HL-60 (cell line): ENCODE data around the gene MTCH1.

Source experiments
- DNase-seq, 2 experiments: peaks; one replicate each; pipeline ENCODE4 v3.0.0-alpha.2; 2010 to 2020; ENCODE audit warnings: low read depth in 1 of 2, low spot score in 1 of 2
- H3K27ac ChIP-seq: fragments of 250-450 bp; sonication (Bioruptor Pico); replicated peaks from 2 replicates; pipeline ENCODE4 v1.5.1; 2020; ENCODE audit warnings: mild to moderate bottlenecking, moderate library complexity
- H3K27me3 ChIP-seq: fragments of 250-450 bp; sonication (Bioruptor Pico); 2 replicates; pipeline ENCODE4 v1.5.1; 2021; ENCODE audit warnings: mild to moderate bottlenecking, moderate library complexity; ENCODE audit not compliant: insufficient read depth, poor library complexity, severe bottlenecking
- H3K4me3 ChIP-seq: replicated peaks from 2 replicates; pipeline ENCODE4 v1.5.1; 2011; ENCODE audit warnings: mild to moderate bottlenecking, control low read depth, low read length; ENCODE audit not compliant: insufficient read depth
- GABPA ChIP-seq: IDR thresholded peaks from 2 replicates; pipeline ENCODE4 v1.6.1; 2012; ENCODE audit warnings: low read depth
- POLR2AphosphoS5 ChIP-seq: IDR thresholded peaks from 2 replicates; pipeline ENCODE4 v1.6.1; 2012; ENCODE audit warnings: low read depth
- SPI1 ChIP-seq: IDR thresholded peaks from 2 replicates; pipeline ENCODE4 v1.6.1; 2012; ENCODE audit warnings: low read depth, mild to moderate bottlenecking, borderline replicate concordance
- TF ChIP-seq, protein P1 (sequence below): IDR thresholded peaks from 2 replicates; pipeline ENCODE4 v1.6.1; 2012; ENCODE audit warnings: low read depth; ENCODE audit not compliant: insufficient replicate concordance
- TF ChIP-seq, protein P2 (sequence below): IDR thresholded peaks from one replicate; pipeline ENCODE4 v1.5.1; 2011; ENCODE audit warnings: low read length, control low read depth, inconsistent platforms; ENCODE audit not compliant: insufficient read depth

The MTCH1 gene

DNA sequence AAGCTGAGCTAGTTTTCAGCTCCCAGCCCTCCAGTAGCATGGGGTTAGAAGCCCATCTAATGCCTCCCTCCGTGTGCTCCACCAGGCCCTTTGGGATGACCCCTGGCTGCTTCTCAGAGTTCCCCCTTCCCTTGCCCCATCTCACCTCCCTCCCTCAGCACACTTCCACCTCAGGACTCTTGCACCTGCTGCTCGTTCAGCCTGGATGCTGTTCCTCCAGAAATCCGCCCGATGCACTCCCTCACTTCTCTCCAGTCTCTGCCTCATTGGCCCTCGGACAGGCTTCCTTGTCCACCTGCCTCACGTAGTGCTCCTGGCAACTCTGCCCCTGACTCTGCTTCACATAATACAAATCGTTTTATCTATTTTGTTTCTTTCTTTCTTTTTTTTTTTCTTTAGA is 46.2 kb upstream of the MTCH1 start:
- no peaks in the 10 kb centered on the region for H3K27me3 ChIP-seq
- H3K27ac ChIP-seq, result no peak overlapping the region
- no peak for DNase-seq
- H3K4me3 ChIP-seq, result no peak overlapping the region
- TF ChIP-seq, protein P1, sequence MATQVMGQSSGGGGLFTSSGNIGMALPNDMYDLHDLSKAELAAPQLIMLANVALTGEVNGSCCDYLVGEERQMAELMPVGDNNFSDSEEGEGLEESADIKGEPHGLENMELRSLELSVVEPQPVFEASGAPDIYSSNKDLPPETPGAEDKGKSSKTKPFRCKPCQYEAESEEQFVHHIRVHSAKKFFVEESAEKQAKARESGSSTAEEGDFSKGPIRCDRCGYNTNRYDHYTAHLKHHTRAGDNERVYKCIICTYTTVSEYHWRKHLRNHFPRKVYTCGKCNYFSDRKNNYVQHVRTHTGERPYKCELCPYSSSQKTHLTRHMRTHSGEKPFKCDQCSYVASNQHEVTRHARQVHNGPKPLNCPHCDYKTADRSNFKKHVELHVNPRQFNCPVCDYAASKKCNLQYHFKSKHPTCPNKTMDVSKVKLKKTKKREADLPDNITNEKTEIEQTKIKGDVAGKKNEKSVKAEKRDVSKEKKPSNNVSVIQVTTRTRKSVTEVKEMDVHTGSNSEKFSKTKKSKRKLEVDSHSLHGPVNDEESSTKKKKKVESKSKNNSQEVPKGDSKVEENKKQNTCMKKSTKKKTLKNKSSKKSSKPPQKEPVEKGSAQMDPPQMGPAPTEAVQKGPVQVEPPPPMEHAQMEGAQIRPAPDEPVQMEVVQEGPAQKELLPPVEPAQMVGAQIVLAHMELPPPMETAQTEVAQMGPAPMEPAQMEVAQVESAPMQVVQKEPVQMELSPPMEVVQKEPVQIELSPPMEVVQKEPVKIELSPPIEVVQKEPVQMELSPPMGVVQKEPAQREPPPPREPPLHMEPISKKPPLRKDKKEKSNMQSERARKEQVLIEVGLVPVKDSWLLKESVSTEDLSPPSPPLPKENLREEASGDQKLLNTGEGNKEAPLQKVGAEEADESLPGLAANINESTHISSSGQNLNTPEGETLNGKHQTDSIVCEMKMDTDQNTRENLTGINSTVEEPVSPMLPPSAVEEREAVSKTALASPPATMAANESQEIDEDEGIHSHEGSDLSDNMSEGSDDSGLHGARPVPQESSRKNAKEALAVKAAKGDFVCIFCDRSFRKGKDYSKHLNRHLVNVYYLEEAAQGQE, result no peak
- TF ChIP-seq POLR2AphosphoS5 (no peak), SPI1 (no peak), GABPA (no peak)
- TF ChIP-seq, protein P2, sequence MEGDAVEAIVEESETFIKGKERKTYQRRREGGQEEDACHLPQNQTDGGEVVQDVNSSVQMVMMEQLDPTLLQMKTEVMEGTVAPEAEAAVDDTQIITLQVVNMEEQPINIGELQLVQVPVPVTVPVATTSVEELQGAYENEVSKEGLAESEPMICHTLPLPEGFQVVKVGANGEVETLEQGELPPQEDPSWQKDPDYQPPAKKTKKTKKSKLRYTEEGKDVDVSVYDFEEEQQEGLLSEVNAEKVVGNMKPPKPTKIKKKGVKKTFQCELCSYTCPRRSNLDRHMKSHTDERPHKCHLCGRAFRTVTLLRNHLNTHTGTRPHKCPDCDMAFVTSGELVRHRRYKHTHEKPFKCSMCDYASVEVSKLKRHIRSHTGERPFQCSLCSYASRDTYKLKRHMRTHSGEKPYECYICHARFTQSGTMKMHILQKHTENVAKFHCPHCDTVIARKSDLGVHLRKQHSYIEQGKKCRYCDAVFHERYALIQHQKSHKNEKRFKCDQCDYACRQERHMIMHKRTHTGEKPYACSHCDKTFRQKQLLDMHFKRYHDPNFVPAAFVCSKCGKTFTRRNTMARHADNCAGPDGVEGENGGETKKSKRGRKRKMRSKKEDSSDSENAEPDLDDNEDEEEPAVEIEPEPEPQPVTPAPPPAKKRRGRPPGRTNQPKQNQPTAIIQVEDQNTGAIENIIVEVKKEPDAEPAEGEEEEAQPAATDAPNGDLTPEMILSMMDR, result no peak

DNA sequence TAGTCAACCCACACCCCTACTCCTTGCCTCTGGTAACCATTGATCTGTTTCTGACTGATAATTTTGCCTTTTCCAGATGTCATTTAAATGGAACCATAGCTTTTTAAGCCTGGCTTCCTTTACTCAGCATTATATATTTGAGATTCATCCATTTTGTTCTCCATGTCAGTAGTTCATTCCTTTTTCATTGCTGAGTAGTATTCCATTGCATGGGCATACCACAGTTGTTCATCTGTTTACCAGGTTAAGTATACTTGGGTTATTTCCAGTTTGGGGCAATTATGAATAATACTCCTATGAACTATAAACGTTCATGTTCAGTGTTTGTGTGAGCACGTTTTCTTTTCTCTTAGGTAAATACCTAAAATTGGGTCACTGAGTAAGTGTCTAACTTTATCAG is 44.6 kb upstream of the MTCH1 start:
- H3K27ac ChIP-seq, result no peak overlapping the region

DNA sequence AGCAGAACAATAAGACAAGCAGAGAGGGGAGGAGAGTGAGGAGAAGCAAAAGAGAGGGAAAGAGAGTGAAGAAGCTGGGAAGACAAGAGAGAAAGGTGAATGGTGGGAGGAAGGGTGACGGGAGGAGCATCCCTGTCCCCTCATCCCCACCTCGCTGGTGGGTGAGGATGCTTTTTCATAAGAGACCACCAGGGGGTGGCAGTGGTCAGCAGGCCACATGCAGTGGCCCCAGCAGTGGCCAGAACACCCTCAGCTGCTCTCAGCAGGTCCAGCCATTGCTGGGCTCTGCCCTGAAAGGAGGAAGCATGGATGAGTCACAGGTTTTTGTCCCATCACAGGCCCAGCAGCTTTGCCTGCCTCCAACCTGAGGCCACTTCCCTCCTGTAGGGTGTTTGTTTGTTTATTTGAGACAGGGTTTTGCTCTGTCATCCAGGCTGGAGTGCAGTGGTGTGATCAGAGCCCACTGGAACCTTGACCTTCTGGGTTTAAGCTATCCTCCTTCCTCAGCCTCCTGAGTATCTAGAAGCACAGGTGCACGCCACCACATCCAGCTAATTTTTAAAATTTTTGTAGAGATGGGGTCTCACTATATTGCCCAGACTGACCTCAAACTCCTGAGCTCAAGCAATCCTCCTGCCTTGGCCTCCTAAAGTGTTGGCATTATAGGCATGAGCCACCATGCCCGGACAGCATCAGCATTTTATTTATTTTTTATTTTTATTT is 43.4 kb upstream of the MTCH1 start:
- peak; percentile 84 to 90 for DNase-seq
- H3K27ac ChIP-seq, result no peak overlapping the region
- no peak overlapping the region for H3K4me3 ChIP-seq
- H3K27me3 ChIP-seq, result no peaks in the 10 kb centered on the region
- TF ChIP-seq, protein P1, result no peak
- TF ChIP-seq SPI1, result peak; percentile 65; the same call in 1 of the 2 replicates
- TF ChIP-seq, protein P2, result peak; percentile 56

More for the DNA sequence above, 44.6 kb upstream of the MTCH1 start:
- H3K27me3 ChIP-seq, result no peaks in the 10 kb centered on the region
- H3K4me3 ChIP-seq, result no peak overlapping the region
- TF ChIP-seq POLR2AphosphoS5, result no peak
- TF ChIP-seq GABPA, result no peak
- no peak for DNase-seq

DNA sequence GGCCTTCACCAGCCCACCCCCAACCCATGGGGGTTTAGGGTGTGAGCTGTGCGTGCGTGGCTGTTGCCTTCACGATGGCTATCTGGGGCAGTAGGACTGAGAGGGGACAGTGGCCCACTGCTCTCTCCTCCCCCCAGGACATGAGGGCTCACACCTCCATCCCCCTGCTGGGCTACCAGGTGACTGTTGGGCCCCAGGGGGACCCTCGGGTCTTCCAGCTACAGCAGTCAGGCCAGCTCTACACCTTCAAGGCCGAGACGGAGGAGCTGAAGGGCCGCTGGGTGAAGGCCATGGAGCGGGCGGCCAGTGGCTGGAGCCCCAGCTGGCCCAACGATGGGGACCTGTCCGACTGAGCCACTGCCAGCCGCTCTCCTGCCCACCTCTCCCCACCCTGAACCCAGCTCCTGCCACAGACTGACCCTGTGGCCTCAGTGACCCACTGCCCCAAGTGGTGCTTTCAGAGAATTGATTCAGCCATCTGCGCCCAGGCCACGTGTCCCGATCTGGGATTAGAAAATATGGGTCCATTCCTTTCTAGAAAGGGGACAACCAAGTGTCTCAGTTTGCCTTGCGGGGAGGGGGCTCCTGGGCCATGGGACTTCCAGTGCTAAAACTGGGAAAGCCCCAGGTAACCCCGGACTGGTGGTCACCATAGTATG is 41.9 kb upstream of the MTCH1 start:
- Histone ChIP-seq H3K27ac (no peak overlapping the region), H3K27me3 (no peaks in the 10 kb centered on the region), H3K4me3 (no peak overlapping the region)
- no peak for DNase-seq
- TF ChIP-seq GABPA, result no peak
- TF ChIP-seq, protein P2, result no peak
- TF ChIP-seq, protein P1, result no peak
- no peak for TF ChIP-seq POLR2AphosphoS5
- no peak for TF ChIP-seq SPI1
